Activated CD8-positive, alpha-beta memory T cell treated with anti-CD3 and anti-CD28 coated beads, Interleukin-2, amount 50 U/mL, for 4 hours (primary cell): ENCODE results near the gene EYA3.

Experiments
- DNase-seq: peaks from one replicate; pipeline ENCODE4 v3.0.0-alpha.2; 2020

The EYA3 gene

DNA sequence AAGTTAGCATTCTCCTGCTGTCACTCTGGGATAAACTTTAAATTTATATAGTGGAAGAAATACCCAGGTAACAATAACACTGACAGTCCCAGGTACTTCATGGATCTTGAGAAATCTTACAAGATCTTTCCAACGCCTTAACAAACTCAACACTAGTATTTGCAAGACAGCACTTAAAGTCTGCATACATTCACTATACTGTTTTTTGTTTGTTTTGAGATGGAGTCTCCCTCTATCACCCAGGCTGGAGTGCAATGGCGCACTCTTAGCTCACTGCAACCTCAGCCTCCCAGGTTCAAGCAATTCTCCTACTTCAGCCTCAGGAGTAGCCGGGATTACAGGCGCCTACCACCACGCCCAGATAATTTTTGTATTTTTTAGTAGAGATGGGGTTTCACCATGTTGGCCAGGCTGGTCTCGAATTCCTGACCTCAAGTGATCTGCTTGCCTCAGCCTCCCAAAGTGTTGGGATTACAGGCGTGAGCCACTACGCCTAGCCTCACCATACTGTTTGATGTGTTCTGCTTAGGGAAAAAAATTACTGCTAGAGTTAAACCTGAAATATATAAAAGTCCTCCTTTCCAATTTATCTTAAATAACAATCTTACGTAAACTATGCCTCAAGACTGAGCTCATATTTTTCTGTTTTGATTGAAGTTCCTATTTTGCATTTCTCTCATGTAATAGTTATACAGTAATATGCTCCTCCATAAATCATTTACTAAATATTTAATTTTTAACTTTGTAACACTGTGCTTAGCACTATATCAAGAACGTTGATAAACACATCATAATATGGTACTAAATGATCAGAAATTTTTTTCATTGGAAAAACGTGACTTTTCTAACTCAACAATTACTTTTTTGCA is 17.5 kb downstream of the EYA3 start:
- DNase-seq, result no peak

DNA sequence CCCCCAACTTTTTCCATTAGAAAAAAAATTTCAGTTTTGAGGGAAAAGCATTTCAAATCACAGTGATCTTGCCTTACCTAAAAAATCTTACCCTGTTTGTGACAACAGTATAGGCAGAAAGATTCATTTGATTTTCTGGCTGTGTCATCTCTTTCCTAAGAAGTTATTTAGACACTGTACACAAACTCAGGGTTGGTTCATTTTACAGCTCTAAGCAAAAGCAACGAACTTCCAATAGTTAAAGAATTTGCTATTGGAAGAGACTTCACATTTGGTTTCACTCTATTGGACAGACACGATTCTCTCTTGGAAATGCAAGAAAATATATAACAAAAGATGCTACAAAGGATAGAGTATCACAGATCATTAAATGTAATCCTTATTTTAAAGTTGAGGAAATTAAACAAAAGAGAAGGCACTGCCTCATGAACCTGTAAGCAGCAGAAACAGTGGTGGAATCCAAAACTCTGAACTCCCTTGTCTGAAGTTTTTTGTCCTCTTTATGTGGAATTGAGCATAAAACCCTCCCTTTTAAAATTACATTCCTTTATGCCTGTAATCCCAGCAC is 20.8 kb downstream of the EYA3 start:
- no peak for DNase-seq

DNA sequence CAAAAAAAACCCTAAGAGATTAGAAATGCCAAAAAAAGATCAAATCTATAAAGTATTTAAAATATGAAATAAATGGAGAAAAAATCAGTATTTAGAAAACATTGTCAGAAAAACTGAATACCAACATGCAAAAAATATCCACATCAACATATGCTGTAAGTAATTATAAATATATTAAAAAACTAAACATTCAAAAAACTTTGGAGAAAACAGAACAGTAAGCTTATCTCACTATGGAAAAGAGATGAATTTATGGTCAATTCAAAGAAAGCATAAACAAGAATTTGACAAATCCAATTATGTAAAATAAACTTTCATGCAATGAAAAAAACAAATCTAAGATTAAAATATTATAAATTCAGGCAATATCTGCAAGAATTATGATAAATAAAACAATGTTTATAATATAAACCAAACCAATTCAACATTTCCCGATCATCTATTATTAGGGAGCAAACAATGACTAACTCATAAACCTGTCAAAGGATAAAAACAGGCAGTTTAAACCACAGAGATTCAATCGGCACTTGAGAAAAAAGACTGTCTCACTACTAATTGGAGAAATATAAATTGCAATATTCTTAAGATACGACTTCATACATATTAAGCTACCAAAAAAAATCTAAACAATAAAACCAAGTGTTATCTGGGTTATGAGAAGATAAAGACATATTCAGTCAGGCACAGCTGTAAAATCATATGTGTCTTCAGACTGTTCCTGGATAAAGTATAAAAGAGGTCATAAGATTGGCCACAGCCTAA is 21.8 kb downstream of the EYA3 start:
- no peak for DNase-seq

DNA sequence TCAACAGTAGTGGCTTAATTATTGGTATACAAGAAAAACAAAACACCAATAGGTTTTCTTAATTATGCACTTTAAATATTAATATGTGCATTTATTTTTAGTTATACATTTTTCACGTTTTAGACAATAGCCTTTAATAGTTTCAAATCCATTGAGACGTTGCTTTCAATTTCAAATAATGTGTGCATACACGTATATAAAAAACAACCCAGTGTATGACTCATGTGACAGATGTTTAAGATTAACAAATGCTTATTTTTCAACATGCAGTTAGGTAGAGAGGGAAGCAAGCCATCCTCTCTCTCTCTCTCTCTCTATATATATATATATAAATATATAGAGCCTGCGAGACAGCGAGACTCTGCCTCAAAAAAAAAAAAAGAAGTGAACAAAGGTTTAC is 24.3 kb downstream of the EYA3 start:
- DNase-seq, result no peak

DNA sequence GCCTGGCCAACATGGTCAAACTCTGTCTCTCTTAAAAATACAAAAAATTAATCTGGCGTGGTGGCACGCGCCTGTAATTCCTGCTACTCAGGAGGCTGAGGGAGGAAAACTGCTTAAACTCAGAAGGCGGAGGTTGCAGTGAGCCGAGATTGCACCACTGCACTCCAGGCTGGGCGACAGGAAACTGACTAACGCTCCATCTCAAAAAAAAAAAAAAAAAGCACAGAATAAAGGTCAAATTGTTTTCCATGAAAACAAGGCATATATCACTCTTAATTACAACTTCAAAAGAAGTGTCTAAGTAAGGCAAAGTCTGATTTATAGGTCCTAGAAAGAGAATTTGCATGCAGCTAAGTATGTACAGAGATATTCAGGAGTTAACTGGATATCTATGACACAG is 25.6 kb downstream of the EYA3 start:
- DNase-seq, result peak; percentile 25

DNA sequence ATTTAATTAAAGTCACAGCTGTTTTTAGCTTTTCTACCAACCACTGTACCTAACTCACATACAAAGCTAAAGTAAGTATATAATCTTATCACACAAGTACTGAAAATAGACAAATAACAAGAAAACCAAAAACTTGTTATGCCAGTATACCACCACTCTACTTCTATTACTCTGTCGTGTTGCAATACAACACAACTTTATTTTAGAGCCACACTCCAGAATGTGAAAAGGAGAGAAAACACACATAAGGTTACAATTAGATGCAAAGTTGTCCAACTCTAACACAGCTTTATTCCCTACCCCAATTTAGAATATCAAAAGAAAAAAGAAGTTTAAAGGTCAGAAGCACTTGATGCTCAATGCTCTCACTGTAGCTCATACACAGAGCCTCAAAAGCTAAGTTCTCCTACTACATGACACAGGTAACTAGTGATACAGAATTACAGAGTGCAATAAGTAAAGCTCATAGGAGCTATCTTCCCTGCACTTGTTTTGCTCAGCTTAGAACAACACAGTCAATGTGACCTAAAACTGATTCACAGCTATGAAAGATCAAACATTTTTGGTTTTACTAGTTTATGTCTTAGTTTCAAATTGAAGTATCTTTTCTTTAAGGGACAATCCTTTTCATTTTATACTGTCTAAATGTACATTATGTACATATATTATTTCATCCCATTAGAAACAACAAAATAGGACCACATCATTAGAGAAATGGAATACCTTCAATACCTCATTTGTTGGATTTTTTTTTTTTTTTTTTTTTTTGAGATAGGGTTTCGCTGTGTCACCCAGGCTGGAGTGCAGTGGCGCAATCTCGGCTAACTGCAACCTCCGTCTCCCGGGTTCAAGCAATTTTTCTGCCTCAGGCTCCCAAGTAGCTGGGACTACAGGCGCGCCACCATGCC is 29.2 kb downstream of the EYA3 start:
- DNase-seq, result no peak

DNA sequence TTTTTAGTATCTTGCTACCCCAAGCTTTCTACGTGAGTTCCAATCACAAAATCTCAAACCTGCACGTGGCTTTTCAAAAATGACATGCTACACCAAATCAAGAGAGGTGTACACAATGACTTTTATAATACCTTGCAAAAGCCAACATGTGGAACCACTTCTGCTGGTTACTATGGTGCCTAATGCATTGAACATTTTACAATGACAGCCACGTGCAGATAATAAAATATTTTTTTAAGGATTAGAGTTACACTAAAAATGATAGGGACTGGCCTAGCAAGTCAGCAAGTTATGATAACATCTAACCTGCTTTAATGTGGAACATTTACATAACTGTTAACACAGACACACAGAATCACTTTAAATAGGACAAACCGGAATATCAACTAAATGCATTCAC is 30.2 kb downstream of the EYA3 start:
- DNase-seq, result no peak

DNA sequence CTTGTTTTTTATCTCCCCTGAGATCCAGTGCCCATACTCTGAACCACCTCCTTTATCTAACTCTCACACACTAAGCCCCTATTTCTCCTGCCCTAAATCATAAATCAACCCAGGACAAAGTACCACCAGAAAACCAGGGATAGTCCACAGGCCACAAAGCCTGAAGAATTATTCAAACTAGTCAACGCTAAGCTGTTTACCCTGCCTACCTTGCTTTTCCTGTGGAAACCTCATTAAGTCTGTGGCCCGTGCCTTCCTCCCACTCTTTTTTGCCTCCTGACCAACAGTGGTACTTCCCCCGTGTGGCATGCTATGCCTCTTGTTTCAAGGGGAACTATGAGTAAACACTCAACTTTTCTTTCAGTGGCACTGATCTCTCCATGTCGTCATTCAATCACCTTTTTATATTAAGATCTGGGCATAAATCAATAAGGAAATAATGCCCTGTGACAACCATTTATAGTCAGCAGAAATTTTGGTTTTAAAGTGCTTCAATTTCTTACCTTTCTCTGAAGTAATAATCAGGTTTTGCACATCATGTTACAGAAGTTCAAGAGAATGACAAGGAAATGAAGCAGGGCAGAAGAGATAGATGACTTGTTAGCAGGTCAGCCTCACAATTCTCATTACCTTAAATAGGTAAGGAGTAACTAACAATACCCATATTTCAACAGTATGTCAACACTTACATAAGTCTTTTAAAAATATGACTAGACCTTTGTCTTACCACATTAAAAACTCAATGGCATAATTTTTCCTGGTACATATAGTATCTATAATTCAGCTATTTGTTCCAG is 32.1 kb downstream of the EYA3 start:
- peak; percentile 57 for DNase-seq

DNA sequence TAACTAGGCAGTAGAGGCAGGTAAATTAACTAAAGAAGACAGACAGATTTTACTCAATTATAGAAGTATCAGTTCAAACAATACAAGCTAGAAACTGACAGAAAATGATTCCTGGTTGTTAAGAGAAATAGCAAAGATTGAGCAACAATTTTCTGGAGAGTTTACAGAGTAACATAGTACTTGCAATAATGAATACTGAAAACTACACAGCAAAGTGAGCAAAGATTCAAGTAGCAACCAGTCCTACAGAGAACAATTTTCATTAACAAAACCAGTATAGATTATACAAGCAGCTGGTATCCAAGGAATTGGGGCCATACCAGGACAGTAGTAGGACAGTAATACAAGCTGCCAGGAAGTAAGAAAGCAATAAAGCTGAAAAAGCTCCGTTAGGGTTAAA is 37.6 kb downstream of the EYA3 start:
- DNase-seq, result no peak

DNA sequence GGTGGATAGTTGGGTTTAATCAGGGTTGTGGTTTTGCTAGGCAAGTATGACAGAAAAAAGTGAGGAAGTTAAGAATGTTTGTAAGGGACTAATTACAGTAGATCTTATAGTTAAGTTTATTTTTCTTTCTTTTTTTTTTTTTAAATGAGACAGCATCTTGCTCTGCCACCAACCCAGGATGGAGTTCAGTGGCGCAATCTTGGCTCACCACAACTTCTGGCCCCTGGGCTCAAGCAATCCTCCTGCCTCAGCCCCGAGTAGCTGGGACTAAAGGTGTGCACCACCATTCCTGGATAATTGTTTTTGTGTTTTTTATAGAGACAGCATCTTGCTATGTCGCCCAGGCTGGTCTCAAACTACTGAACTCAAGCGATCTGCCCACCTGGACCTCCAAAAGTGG is 41.7 kb downstream of the EYA3 start:
- no peak for DNase-seq

DNA sequence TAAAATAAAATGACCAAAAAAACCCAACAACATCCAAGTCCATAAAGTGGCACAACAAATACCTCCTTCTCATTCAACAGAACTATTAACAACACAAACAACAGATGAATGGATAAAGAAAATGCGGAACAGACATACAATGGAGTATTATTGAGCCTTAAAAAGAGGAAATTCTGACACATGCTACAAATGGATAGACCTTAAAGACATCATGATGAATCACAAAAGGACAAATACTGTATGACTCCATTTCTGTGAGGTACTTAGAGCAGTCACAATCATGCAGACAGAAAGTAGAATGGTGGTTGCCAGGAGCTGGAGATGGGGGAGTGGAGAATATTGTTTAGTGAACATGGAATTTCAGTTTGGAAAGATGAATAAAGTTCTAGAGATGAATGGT is 42.6 kb downstream of the EYA3 start:
- DNase-seq, result no peak

DNA sequence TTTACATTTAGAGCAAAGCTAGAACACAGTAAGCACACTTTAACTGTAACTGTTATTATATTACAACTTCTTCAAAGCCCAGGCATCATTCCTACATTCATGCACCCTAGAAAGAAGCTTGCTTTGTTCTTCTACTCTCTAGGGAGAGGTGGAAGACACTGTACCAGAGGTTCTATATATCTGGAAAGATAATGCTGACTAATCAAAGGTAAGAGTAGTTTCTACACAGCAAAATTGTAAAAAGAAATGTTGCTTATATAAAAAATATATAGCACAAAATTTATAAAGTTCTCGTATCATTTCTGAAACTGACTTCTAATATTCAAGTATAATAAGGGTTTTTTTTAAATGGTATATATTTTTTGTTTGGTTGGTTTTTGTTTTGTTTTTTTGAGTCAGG is 44.0 kb downstream of the EYA3 start:
- DNase-seq, result no peak

DNA sequence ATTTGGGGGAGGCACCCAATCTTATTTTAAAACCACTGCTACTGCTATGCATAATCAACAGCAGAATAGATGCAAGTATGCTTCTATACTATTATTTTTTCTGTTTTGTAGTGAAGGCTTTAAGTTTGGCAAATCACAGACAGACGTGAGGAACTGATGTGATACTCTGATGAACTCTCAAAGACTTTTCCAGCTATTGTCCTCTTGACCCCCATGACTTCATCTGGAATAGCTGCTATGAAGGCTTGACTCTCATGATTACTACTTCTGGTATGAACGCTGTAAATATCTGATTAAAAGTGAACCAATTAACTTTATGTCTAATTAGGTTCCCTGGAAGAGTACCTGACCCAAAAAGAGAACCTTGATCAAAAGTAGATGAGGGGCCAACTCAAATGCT is 49.1 kb downstream of the EYA3 start:
- no peak for DNase-seq

DNA sequence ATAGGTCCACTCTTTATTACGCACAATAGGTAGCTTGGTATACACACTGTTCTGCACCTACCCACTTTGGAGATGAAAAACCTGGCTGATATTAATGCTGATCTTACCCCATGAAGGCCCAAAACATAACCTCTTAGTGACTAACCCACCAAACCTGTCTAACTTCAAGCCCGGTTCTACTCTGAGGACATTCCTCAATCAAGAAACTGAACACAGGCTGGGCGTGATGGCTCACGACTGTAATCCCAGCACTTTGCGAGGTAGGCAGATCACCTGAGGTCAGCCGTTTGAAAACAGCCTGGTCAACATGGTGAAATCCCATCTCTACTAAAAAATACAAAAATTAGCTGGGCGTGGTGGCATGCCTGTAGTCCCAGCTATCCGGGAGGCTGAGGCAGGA is 50.5 kb downstream of the EYA3 start:
- no peak for DNase-seq

DNA sequence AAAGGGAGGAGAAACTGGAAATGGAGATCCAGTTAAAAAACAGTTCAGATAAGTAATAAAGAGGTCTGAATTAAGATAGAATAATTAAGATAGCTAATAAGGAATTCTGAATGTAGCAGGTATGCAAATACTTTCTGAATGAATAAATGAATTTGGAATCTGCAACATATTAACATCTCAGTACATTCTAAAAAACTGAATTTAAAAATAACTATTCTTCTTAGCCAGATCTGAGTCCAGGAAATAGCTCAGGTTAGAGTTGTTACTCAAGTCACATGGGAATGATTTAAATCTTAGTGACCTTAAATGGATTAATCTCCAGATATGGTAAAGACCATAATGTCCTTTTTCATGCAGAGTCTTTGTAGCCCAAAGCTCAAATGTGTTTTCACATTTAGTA is 51.2 kb downstream of the EYA3 start:
- DNase-seq, result no peak

DNA sequence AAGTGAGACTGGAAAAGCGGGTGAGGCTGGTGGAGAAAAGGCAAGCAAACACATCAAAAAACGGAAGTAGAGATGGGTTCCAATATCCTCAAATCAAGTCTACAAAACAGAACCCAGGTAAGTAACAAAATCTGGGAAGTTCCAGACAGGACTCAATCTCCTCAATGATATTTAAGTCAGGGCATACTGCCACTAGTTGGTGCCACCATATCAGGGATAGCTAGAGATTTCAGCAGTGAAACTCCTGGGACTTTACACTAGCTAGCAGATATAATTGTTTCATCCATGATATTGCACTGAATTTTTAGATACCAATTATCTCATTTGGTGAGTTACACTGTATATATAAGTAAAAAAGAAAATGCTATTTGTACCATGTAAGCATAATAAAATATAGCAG is 52.0 kb downstream of the EYA3 start:
- DNase-seq, result no peak

DNA sequence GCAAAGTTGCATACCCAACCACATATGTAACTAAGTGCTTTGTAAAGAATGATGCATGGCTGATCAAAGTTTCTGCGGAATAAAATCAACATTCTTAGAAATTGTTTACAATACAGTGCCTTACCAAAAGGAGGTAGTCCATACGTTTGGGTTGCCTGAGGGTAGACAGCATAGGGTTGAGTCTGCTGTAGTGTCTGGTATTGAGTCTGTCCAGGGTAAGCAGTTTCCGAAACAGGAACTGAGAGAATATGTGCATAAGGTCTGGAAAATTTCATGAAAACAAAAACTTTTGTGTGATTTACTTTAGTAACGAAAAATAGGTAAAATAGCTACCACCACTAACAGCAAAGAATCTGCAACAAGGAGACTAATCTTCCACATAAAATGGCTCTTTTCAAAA is 53.0 kb downstream of the EYA3 start:
- no peak for DNase-seq

DNA sequence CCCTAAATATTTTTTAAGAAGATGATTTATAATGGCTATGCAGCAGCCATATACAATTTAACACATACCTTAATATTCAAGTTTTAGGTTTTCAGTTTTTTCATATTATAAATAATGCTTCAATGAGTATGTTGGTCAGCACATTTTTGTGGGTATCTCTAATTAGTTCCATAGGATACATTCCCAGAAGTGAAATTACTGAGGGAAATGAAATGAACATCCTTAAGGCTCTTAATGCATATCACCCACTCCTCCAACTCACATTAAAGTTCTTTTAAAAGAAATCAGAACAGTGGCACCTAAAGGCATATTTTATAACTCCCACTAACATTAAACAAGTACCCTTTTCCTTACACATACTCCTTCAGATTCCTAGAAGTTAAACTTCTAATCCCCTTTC is 56.1 kb downstream of the EYA3 start:
- DNase-seq, result no peak

DNA sequence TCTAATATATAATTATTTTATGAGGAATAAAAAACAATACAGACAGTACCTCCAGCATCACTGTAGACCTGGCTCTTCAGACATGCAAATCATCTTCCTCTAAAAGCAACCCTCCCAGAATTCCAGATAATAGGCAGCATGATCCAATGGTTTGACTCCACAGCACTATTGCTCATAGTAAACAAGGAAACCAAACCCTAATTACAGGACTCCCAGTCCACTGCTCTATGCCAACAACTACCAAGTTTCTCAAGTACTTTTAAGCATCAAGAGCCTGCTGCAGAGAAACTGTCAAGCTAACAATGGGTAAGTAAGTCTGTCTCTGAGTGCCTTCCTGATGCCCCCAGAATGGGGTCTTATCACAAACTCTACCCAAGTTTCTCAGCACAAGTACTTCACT is 57.2 kb downstream of the EYA3 start:
- DNase-seq, result no peak

DNA sequence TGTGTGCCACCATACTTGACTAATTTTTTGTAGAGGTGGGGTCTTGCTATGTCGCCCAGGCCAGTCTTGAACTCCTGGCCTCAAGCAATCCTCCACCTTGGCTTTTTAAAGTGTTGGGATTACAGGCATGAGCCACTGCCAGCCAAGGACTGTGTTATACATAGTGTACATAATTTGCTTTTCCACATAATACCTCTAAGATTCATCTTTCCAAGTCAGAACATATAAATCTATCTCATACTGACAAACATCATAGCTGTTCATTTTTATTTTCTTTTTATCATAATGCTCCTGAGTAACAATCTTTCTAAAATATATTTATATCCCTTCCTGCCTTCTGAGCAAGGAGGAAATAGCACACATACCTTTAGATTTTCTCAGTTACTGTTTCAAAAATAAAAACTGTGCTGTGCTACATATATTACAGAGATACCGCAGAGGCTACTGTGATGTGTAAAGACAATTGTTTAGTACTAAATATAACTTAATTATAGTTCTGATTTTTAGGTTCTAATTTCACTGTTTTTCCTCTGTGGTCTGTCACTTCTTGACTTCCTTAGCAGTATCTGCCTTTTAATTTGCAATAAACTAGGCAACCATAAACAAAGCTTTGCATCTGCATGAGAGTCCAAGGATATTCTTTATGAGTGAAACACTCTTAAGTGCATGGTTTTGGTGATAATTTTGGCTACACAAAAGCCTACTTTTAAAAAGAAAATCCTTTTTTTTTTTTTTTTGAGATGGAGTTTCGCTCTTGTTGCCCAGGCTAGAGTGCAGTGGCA is 59.3 kb downstream of the EYA3 start:
- DNase-seq, result no peak

DNA sequence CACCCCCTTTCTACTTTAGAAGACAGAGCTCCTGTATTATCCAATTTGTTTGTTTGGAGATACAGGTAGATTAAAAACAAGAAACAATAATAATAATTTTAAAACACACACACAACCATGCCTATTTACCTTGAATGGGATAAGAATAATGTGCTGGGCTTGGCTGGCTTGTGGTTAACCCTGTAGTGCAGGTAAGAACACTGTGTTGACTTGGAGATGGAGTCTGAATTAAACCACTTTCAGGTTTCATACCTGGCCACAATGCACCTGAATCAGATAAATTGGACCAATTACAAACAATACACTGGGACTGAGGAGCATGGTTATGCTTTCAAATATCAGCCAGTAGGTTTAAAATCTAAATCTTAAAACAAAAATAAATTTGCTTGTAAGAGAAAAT is 60.8 kb downstream of the EYA3 start:
- no peak for DNase-seq
